H9 (cell line): ENCODE measurements around the gene USP36. TPM values are rescaled to one million over a fixed set of nuclear protein-coding genes. Genes with fewer than 3 reads are reported as not detected.

Source experiments
- DNase-seq: peaks from one replicate; pipeline ENCODE4 v3.0.0-alpha.2; 2017
- H2AFZ ChIP-seq: one replicate; pipeline ENCODE4 v1.6.1; 2013; ENCODE audit warnings: mild to moderate bottlenecking, low read length, control low read depth, moderate library complexity
- H2AK5ac ChIP-seq: 2 replicates; pipeline ENCODE4 v1.6.1; 2013; ENCODE audit warnings: low read length, control low read depth, mixed read lengths; ENCODE audit not compliant: insufficient read length
- H2BK120ac ChIP-seq: one replicate; pipeline ENCODE4 v1.6.1; 2013; ENCODE audit warnings: low read depth, mild to moderate bottlenecking, low read length, control low read depth, inconsistent platforms; ENCODE audit not compliant: poor library complexity, severe bottlenecking
- H2BK12ac ChIP-seq: 2 replicates; pipeline ENCODE4 v1.6.1; 2013; ENCODE audit warnings: low read length, control low read depth, mixed read lengths, low read depth; ENCODE audit not compliant: insufficient read length
- H2BK15ac ChIP-seq: 2 replicates; pipeline ENCODE4 v1.6.1; 2013; ENCODE audit warnings: low read depth, low read length, control low read depth
- H2BK20ac ChIP-seq: one replicate; pipeline ENCODE4 v1.6.1; 2013; ENCODE audit warnings: low read depth, mild to moderate bottlenecking, low read length, control low read depth, inconsistent platforms; ENCODE audit not compliant: poor library complexity, severe bottlenecking
- H2BK5ac ChIP-seq: 2 replicates; pipeline ENCODE4 v1.6.1; 2013; ENCODE audit warnings: low read length, control low read depth, mixed read lengths; ENCODE audit not compliant: insufficient read length
- H3K14ac ChIP-seq: 2 replicates; pipeline ENCODE4 v1.6.1; 2013; ENCODE audit warnings: low read length, control low read depth; ENCODE audit not compliant: insufficient read depth
- H3K18ac ChIP-seq: 2 replicates; pipeline ENCODE4 v1.6.1; 2013; ENCODE audit warnings: low read depth, mild to moderate bottlenecking, mixed read lengths, low read length, control low read depth; ENCODE audit not compliant: insufficient read length
- H3K23ac ChIP-seq: 2 replicates; pipeline ENCODE4 v1.6.1; 2013; ENCODE audit warnings: low read length, control low read depth, mixed read lengths, low read depth; ENCODE audit not compliant: insufficient read length
- H3K23me2 ChIP-seq: 2 replicates; pipeline ENCODE4 v1.6.1; 2013; ENCODE audit warnings: low read depth, mild to moderate bottlenecking, mixed read lengths, low read length, control low read depth; ENCODE audit not compliant: insufficient read length, poor library complexity, severe bottlenecking
- H3K27ac ChIP-seq: 2 replicates; pipeline ENCODE4 v1.5.1; 2013; ENCODE audit warnings: low read length, control low read depth, mixed read lengths, low read depth; ENCODE audit not compliant: insufficient read length
- H3K27me3 ChIP-seq: 2 replicates; pipeline ENCODE4 v1.6.1; 2013; ENCODE audit warnings: low read length, control low read depth, inconsistent platforms; ENCODE audit not compliant: insufficient read depth
- H3K4ac ChIP-seq: 2 replicates; pipeline ENCODE4 v1.6.1; 2013; ENCODE audit warnings: low read depth, mild to moderate bottlenecking, control low read depth, inconsistent platforms, low read length, moderate library complexity
- H3K4me1 ChIP-seq: 2 replicates; pipeline ENCODE4 v1.6.1; 2013; ENCODE audit warnings: low read length, control low read depth, inconsistent platforms; ENCODE audit not compliant: insufficient read depth
- H3K4me2 ChIP-seq: 2 replicates; pipeline ENCODE4 v1.6.1; 2013; ENCODE audit warnings: low read length, control low read depth, mixed read lengths; ENCODE audit not compliant: insufficient read length, insufficient read depth
- H3K56ac ChIP-seq: 2 replicates; pipeline ENCODE4 v1.6.1; 2013; ENCODE audit warnings: low read depth, mild to moderate bottlenecking, mixed read lengths, low read length, control low read depth; ENCODE audit not compliant: insufficient read length
- H3K79me1 ChIP-seq: 2 replicates; pipeline ENCODE4 v1.6.1; 2013; ENCODE audit warnings: low read depth, mild to moderate bottlenecking, moderate library complexity, low read length, control low read depth, inconsistent platforms; ENCODE audit not compliant: insufficient read depth, poor library complexity, severe bottlenecking
- H3K79me2 ChIP-seq: 2 replicates; pipeline ENCODE4 v1.6.1; 2013; ENCODE audit warnings: low read length, control low read depth, inconsistent platforms; ENCODE audit not compliant: insufficient read depth
- H3K9ac ChIP-seq: 2 replicates; pipeline ENCODE4 v1.6.1; 2013; ENCODE audit warnings: low read length, control low read depth, mixed read lengths; ENCODE audit not compliant: insufficient read length; ENCODE audit errors: extremely low read depth
- H3K9me3 ChIP-seq: one replicate; pipeline ENCODE4 v1.6.1; 2013; ENCODE audit warnings: low read depth, low read length, inconsistent platforms; ENCODE audit not compliant: control insufficient read depth
- H3T11ph ChIP-seq: one replicate; pipeline ENCODE4 v1.6.1; 2013; ENCODE audit warnings: mild to moderate bottlenecking, low read length, control low read depth, inconsistent platforms
- H4K20me1 ChIP-seq: one replicate; pipeline ENCODE4 v1.6.1; 2013; ENCODE audit not compliant: control insufficient read depth, insufficient read length, insufficient read depth
- H4K5ac ChIP-seq: 2 replicates; pipeline ENCODE4 v1.6.1; 2013; ENCODE audit warnings: low read depth, mild to moderate bottlenecking, mixed read lengths, low read length, control low read depth; ENCODE audit not compliant: insufficient read length
- H4K8ac ChIP-seq: replicated peaks from 2 replicates; pipeline ENCODE4 v1.6.1; 2013; ENCODE audit warnings: low read length, control low read depth, mixed read lengths, low read depth; ENCODE audit not compliant: insufficient read length
- H4K91ac ChIP-seq: 2 replicates; pipeline ENCODE4 v1.6.1; 2013; ENCODE audit warnings: low read depth, mild to moderate bottlenecking, moderate library complexity, mixed read lengths, low read length, control low read depth; ENCODE audit not compliant: insufficient read length
- H3K27ac Mint-ChIP-seq, 3 experiments: 2 replicates in 2 of 3; 3 replicates in 1 of 3; pipeline ENCODE4 v1.8.0; 2020 to 2021; ENCODE audit warnings: mixed read lengths in 3 of 3, mild to moderate bottlenecking in 1 of 3, moderate library complexity in 1 of 3
- H3K27me3 Mint-ChIP-seq: 2 replicates; pipeline ENCODE4 v1.8.0; 2021; ENCODE audit warnings: low read depth, mild to moderate bottlenecking, moderate library complexity, mixed read lengths
- H3K36me3 Mint-ChIP-seq, 3 experiments: 2 replicates in 2 of 3; 3 replicates in 1 of 3; pipeline ENCODE4 v1.8.0; 2020 to 2021; ENCODE audit warnings: low read depth in 3 of 3, mixed read lengths in 3 of 3; ENCODE audit not compliant: insufficient read depth in 1 of 3
- H3K4me1 Mint-ChIP-seq, 2 experiments: 2 replicates each; pipeline ENCODE4 v1.8.0; 2020; ENCODE audit warnings: mixed read lengths in 2 of 2
- H3K4me3 Mint-ChIP-seq, 2 experiments: 2 replicates in 1 of 2; 3 replicates in 1 of 2; pipeline ENCODE4 v1.8.0; 2020 to 2021; ENCODE audit warnings: mild to moderate bottlenecking in 2 of 2, mixed read lengths in 2 of 2, moderate library complexity in 1 of 2
- H3K9me3 Mint-ChIP-seq, 2 experiments: 2 replicates in 1 of 2; 3 replicates in 1 of 2; pipeline ENCODE4 v1.8.0; 2020; ENCODE audit warnings: mild to moderate bottlenecking in 2 of 2, mixed read lengths in 2 of 2, moderate library complexity in 1 of 2
- CTCF ChIP-seq: fragments of 200-600 bp; sonication (generic); conservative IDR thresholded peaks from 3 replicates; pipeline ENCODE4 v1.8.0; 2021; ENCODE audit warnings: antibody characterized with exemption, mild to moderate bottlenecking
- WGBS: extraction: QIAGEN DNeasy Blood & Tissue Kit; methylation state at CpG from one replicate; pipeline ENCODE4 v1.1.7; 2013; ENCODE audit warnings: missing lambda C conversion rate, low lambda C conversion rate, mixed read lengths; ENCODE audit not compliant: insufficient read length; ENCODE audit errors: extremely low coverage; 5-methylcytosine and 5-hydroxymethylcytosine counted together
- total RNA-seq: library from RNA; stranded (reverse); gene quantifications from 2 replicates; pipeline ENCODE4 v1.2.1, GENCODE V29; 2021

The USP36 gene
- total RNA-seq, 1 experiment from 2014 or later = 106 TPM

- H3K27me3 Mint-ChIP-seq = no peaks in the 10 kb centered on the region
- Histone ChIP-seq H3K23ac (no peak overlapping the region), H2BK5ac (no peak overlapping the region), H3K56ac (no peak overlapping the region), H2BK12ac (no peak overlapping the region), H2AK5ac (no peak overlapping the region), H3K27ac (no peak overlapping the region), H3K27me3 (no peaks in the 10 kb centered on the region), H2AFZ (no peak overlapping the region), H4K8ac (no peak overlapping the region), H3K9me3 (no peaks in the 10 kb centered on the region), H4K91ac (no peak overlapping the region), H4K20me1 (no peaks in the 10 kb centered on the region), H3K9ac (no peak overlapping the region), H3K4me1 (peaks cover 2% of the 10 kb centered on the region; the same call in 1 of the 2 replicates), H3K14ac (no peak overlapping the region), H3K4me2 (no peak overlapping the region), H3T11ph (no peak overlapping the region), H3K4ac (no peak overlapping the region), H2BK120ac (no peak overlapping the region), H3K79me1 (peaks cover 10% of the 10 kb centered on the region), H3K79me2 (no peaks in the 10 kb centered on the region), H3K18ac (no peak overlapping the region), H2BK15ac (no peak overlapping the region), H4K5ac (no peak overlapping the region), H2BK20ac (no peak overlapping the region), H3K23me2 (no peaks in the 10 kb centered on the region)
- H3K36me3 Mint-ChIP-seq = no peaks in the 10 kb centered on the region
- no peaks in the 10 kb centered on the region for H3K9me3 Mint-ChIP-seq
- TF ChIP-seq CTCF = no peak
- no peak for DNase-seq
- H3K4me1 Mint-ChIP-seq = peaks cover 13 to 16% of the 10 kb centered on the region in 2 experiments
- H3K27ac Mint-ChIP-seq = no peak overlapping the region
- WGBS = no CpG with 5 or more reads among the region's 5 CpGs
- no peak overlapping the region for H3K4me3 Mint-ChIP-seq
These were observed 78.7 kb downstream of the USP36 start for GRCh38 chr17:78761789-78762406.
